ENCODE measurements around the gene ANXA8L1.
"Not testable (repeated sequence)": the region's sequence is repeated elsewhere in the genome, so short reads cannot be mapped to it uniquely, and the experiment has no call there.

The ANXA8L1 gene

GRCh38 chr10:46375406-46375805 is at the start of gene ANXA8L1:
TSS of gene ANXA8L1 (plus strand) at chr10:46375776. CDS start at chr10:46375852, 76 bp downstream.
- not testable (repeated sequence) for DNase-seq

- DNase-seq, result no peak
Observed at GRCh38 chr10:46326066-46326465, 49.5 kb upstream of the ANXA8L1 start.

DNA sequence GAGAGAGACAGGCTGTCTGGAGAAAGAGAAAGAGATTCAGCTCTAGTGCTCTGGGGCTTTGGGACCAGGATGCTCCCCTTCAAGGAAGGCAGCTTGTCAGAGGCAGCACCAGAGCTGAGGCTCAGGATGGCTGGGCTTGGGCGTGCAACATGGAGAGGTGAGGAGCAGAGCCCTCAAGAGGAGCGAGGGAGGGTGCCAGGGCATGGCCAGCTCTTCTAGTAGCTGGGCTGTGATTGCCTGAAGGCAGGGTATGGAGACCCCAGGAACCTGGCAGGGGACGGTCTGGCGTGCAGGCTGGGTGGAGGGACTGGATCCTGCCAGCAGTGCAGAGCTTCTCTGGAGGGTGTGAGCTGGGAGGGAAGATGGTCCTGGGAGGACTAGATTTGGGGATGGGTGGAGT is 48.6 kb upstream of the ANXA8L1 start:
- no peak for DNase-seq

DNA sequence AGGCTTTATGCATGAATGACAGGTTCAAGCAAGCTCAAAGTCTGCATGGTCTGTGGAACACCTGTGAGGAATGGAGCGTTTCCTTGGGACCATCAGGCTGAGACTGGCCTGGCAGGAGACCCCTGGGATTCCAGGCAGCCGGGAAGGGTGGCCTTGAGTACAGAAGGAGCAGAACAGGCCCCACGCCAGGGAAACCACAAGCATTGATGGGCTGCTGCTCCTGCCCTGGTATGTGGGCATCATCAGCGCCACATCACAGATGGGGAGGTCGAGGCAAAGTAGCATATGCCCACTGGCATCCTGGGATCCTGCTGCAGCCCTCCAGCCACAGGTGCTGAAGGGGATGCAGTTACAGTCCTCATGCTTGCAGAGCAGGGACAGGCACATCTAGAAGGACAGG is 47.9 kb upstream of the ANXA8L1 start:
- DNase-seq, result no peak

DNA sequence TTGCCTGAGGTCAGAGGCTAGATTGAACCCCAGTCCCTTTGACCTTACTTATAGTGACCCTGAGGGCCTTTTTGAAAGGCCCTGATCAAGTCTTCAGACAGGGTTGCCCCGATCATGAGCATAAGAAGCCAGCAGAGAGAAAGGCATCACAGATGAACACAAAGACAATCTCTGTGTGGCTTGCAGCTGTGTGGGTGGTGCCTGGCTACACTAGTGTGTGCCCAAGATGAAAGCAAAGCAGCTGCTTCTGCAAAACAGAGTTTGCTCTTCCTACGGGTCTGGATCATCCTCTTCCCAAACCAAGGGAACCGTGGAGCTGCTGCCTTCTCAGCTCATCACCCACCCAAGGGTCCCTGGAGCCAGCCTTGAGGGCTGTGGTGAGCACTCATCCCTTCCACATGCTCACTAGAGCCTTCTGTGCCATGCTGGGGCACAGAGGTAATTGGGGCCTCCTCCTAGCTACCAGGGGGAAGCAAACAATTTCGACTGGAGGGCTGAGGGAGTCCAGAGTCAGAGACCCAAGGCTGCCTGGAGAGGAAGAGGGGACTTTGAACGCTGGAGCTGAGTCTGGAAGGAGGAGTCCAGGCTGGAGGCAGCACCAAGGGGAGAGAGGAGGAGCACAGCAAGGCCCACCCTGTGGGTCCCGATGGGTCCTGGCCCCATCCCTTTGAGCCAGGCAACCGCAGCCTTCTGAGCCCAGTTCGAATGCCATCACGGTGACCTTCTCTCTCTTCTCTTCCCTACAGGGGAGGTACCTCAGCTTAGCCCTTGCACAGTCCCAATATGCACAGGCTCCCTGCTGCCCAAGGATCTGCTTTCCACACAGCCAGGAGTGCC is 46.5 kb upstream of the ANXA8L1 start:
- DNase-seq, result no peak

DNA sequence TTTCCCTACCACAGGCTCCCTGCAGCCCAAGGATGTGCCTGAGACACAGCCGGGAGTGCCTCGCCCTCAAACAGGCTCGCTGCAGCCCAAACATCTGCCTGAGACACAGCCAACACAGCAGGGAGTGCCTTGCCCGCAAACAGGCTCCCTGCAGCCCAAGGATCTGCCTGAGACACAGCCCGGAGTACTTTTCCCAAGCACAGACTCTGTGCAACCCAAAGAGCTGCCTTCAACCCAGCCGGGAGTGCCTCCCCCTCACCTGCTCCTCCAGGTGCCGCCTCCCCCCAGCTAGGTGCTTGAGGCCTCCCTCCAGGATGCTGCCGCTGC is 45.9 kb upstream of the ANXA8L1 start:
- DNase-seq, result no peak

GRCh38 chr10:46330894-46331293 is 44.7 kb upstream of the ANXA8L1 start:
- DNase-seq, result no peak

DNA sequence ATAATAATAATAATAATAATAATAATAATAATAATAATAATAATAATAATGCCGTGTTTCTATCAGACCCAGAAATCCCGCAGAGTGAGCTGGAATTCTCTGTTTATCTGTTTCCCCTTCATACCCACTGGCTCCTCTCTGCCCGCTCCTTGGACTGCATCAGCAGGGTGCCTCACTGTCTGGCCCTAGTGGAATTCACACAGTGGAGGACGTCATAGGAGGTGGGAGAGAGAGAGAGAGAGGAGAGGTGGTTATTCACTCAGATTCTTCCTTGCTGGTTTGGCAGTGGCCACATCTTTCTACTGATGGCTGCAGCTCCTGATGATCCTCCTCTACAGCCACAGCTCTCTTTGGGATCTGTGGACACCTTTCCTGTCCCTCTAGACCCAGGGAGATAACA is 10.1 kb upstream of the ANXA8L1 start:
- DNase-seq, result not testable (repeated sequence)

- not testable (repeated sequence) for DNase-seq
Observed at GRCh38 chr10:46367209-46367608, 8.4 kb upstream of the ANXA8L1 start.

- DNase-seq, result not testable (repeated sequence)
Observed at GRCh38 chr10:46367666-46368240, 7.8 kb upstream of the ANXA8L1 start.

- DNase-seq, result not testable (repeated sequence)
Observed at GRCh38 chr10:46368956-46369355, 6.6 kb upstream of the ANXA8L1 start.

- DNase-seq, result not testable (repeated sequence)
Observed at GRCh38 chr10:46374410-46374809, 1.2 kb upstream of the ANXA8L1 start.

DNA sequence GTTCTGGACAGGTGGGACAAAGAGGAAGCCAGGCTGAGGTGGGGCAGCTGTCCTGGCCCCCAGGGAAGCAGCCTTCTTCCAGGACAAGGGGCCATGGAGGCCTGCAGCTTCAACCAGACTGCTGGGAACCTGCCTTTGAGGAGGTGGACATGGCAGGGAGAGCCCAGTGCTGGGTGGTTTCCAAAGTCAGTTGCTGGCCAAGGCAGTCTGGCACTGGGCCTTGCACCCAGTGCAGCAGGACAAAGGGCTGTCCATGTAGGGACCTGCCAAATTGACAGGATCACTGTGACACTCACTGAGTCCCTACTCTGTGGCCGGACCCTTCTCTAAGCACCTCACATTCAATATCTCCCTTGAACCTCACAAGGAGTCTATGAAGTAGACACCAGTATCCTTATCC is 1.4 kb downstream of the ANXA8L1 start:
- not testable (repeated sequence) for DNase-seq

DNA sequence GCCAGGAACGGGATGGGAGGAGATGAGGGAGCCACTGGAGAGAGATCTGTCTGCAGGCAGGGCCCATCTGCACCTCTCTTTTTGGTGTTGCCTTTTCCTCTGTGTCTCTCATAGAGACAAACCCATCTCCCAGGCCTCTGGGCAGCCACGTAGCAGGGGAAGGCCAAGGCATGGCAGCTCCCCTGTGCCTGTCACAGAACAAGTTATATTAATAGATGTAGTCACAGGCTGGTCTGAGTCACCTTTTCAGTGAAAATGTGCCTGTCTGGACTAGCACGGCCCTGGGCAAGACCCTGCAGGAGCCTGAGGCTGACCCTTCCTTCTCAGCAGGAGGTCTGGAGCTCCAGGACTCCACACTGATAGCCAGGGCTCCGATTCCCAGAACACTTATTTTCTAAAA is 2.1 kb downstream of the ANXA8L1 start:
- not testable (repeated sequence) for DNase-seq

GRCh38 chr10:46378108-46378507 is 2.5 kb downstream of the ANXA8L1 start:
- not testable (repeated sequence) for DNase-seq

- not testable (repeated sequence) for DNase-seq
Observed at GRCh38 chr10:46379233-46379848, 3.8 kb downstream of the ANXA8L1 start.

DNA sequence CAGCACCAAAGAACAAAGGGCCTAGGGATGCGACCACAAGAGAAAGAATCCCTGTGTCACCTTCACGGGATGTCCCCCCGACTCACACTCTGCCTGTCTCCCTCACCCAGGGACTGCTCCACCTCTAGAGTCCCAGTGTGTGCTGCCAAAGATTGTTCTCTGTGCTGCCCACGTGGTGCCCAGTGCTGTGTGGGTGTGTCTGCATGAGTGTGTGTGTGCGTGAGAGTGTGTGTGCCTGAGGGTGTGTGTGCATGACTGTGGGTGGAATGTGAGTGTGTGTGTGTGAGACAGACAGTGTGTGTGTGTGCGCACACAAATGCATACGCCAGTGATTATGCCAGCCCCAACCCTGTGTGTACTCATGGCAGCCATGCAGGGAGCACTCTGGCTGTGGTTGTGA is 10.3 kb downstream of the ANXA8L1 start:
- not testable (repeated sequence) for DNase-seq

DNA sequence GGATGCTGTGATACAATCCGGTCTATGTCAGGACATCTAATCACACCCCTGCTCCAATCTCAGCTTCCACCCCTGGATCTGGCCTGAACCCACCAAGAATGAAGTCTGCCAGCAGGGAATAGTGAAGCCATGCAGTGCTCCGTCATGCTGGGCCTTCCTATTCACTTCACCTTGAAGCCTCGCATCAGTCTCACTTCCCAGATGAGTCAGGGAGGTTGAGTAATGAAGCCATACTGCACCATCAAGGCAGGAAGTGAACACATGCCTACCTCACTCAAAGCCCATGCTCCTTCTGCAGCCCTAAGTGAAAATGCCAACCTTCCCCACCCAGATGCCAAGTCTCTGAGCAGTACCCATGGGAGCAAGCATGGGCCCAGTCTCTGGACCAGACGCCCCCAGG is 11.1 kb downstream of the ANXA8L1 start:
- DNase-seq, result not testable (repeated sequence)

GRCh38 chr10:46387309-46387902 is 11.8 kb downstream of the ANXA8L1 start:
- not testable (repeated sequence) for DNase-seq

GRCh38 chr10:46391422-46391821 is 15.8 kb downstream of the ANXA8L1 start:
- DNase-seq, result not testable (repeated sequence)

GRCh38 chr10:46396441-46397279 is 21.1 kb downstream of the ANXA8L1 start:
- not testable (repeated sequence) for DNase-seq

DNA sequence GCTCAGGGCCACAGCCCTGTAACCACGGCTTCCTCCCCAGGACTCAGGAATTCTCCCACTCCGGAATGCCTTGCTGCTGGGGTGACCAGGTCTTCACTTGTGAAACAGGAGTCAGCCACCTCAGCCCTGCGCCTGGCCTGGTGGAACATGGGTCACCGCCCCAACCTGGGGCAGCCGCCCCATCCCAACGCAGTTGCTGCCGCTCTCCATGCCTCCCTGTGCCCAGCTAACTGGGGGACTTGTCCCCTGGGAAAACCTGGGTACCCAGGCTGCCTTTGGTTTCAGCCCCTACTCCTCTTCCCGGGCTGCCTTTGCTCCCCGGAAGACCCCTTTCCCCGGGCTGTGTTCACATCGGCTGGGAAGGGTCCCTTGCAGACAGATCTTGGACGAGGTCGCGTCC is 22.2 kb downstream of the ANXA8L1 start:
- not testable (repeated sequence) for DNase-seq

Measured in NCI-H1105 treated with DMSO at 0.1 percent for 48 hours (cell line).